C4-2B (cell line): ENCODE data around the gene ADI1.

ENCODE experiments used
- ZFX ChIP-seq: fragments of 450-650 bp; IDR thresholded peaks from 2 replicates; pipeline ENCODE4 v1.6.1; 2017
- TF ChIP-seq, protein P1 (sequence below): fragments of 450-650 bp; conservative IDR thresholded peaks from 2 replicates; pipeline ENCODE4 v1.5.1; 2017; ENCODE audit warnings: mild to moderate bottlenecking

DNA sequence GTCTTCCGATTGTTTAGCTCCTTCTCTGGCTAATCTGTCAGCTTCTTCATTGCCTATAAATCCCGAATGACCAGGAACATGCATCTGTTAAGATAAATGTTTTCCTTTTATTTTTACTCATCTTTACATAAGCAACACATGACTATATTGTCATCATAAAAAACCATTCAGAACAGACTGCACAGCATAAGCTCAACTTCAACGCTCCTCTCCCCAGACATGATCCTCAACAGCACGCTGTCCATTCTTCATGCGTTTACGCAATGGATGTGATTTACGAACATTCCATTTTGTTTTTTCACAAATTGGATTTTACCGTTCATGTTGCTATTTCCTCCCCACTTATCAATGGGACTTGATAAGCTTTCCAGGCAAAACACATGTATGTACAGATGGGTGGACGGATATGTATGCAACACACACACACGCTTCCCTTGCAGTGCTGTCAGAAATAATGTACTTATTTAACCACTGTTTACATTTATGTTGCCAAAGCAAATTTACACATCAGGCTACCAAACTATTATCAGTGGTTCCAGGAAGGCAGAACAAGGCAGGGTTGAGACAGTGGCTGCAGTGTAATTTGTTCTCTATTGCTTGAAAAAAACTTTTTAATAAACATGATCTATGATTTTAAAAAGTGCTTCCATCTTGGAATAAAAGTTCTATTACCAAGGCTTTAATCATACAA, 26.6 kb upstream of the ADI1 start:
- TF ChIP-seq, protein P1, sequence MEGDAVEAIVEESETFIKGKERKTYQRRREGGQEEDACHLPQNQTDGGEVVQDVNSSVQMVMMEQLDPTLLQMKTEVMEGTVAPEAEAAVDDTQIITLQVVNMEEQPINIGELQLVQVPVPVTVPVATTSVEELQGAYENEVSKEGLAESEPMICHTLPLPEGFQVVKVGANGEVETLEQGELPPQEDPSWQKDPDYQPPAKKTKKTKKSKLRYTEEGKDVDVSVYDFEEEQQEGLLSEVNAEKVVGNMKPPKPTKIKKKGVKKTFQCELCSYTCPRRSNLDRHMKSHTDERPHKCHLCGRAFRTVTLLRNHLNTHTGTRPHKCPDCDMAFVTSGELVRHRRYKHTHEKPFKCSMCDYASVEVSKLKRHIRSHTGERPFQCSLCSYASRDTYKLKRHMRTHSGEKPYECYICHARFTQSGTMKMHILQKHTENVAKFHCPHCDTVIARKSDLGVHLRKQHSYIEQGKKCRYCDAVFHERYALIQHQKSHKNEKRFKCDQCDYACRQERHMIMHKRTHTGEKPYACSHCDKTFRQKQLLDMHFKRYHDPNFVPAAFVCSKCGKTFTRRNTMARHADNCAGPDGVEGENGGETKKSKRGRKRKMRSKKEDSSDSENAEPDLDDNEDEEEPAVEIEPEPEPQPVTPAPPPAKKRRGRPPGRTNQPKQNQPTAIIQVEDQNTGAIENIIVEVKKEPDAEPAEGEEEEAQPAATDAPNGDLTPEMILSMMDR, result no peak
- no peak for TF ChIP-seq ZFX
